ENCODE data around the gene ASPG.

ASPG gene

GRCh38 chr14:104075530-104076151 is 9.9 kb upstream of the ASPG start:
- no peaks in the 10 kb centered on the region; the same call in 1 of the 2 replicates for H3K4me1 ChIP-seq (ENCODE audit: control insufficient read depth, insufficient read depth, low read length)
- ChIA-PET CTCF (interaction anchor here (0.6 to 2.8 kb wide), 15 partner anchors 13 to 498 kb away, joined by 3 to 41 read pairs (median 5); partner anchors contain the start of gene RD3L), POLR2A (no interaction called here)
- no peak for TF ChIP-seq ZBTB17 (tag by site-specific recombination; IDR thresholded peaks at IDR 0.05)
- no peak for TF ChIP-seq REPIN1 (tag by site-specific recombination; IDR thresholded peaks at IDR 0.05; ENCODE audit: low read depth)
- peak; percentile 31; the same call in 1 of the 2 replicates for TF ChIP-seq ZNF654 (tag by site-specific recombination; IDR thresholded peaks at IDR 0.05; ENCODE audit: low read depth)
- no peaks in the 10 kb centered on the region for H3K9me3 ChIP-seq (ENCODE audit: control insufficient read depth, insufficient read depth, low read depth, low read length)
- no peak overlapping the region for H3K27ac ChIP-seq (ENCODE audit: extremely low read depth, low read depth, low read length)
- no peak overlapping the region for H3K4me3 ChIP-seq (ENCODE audit: low read depth, low read length)
- no peaks in the 10 kb centered on the region for H3K36me3 ChIP-seq (ENCODE audit: control insufficient read depth in 2 of 2, insufficient read depth in 1 of 2, low read length in 2 of 2)

GRCh38 chr14:104076743-104077142 is 8.8 kb upstream of the ASPG start:
- no peaks in the 10 kb centered on the region for H3K9me3 ChIP-seq (ENCODE audit: control insufficient read depth, insufficient read depth, low read depth, low read length)
- ChIA-PET CTCF (interaction anchor here (0.6 to 2.8 kb wide), 17 partner anchors 16 to 1722 kb away, joined by 3 to 41 read pairs (median 5); partner anchors contain the start of gene RD3L), POLR2A (no interaction called here)
- TF ChIP-seq ZIC2 (tag by site-specific recombination; IDR thresholded peaks at IDR 0.05): no peak
- no peak for TF ChIP-seq GLIS1 (tag by site-specific recombination; IDR thresholded peaks at IDR 0.05)
- TF ChIP-seq OVOL3 (tag by site-specific recombination; IDR thresholded peaks at IDR 0.05): no peak
- TF ChIP-seq ZNF354C (tag by site-specific recombination; IDR thresholded peaks at IDR 0.05; ENCODE audit: borderline replicate concordance, low read depth): no peak
- no peak for TF ChIP-seq ZNF292 (tag by site-specific recombination; IDR thresholded peaks at IDR 0.05; ENCODE audit: borderline replicate concordance, low read depth)
- no peak for TF ChIP-seq ZNF37A (tag by site-specific recombination; IDR thresholded peaks at IDR 0.05)
- TF ChIP-seq ZBTB1 (tag by site-specific recombination; IDR thresholded peaks at IDR 0.05): no peak
- TF ChIP-seq ZNF132 (tag by site-specific recombination; IDR thresholded peaks at IDR 0.05; ENCODE audit: borderline replicate concordance): no peak
- TF ChIP-seq BCL11A (tag by site-specific recombination; IDR thresholded peaks at IDR 0.05; ENCODE audit: low read depth): no peak
- TF ChIP-seq CTCF (tag by site-specific recombination; IDR thresholded peaks at IDR 0.05): no peak
- TF ChIP-seq ZNF830 (tag by site-specific recombination; IDR thresholded peaks at IDR 0.05; ENCODE audit: low read depth): no peak
- no peak for TF ChIP-seq ZNF843 (tag by site-specific recombination; IDR thresholded peaks at IDR 0.05)
- TF ChIP-seq SCRT2 (tag by site-specific recombination; IDR thresholded peaks at IDR 0.05): no peak
- TF ChIP-seq ZNF239 (tag by site-specific recombination; IDR thresholded peaks at IDR 0.05): no peak
- TF ChIP-seq ZNF138 (tag by site-specific recombination; IDR thresholded peaks at IDR 0.05; ENCODE audit: borderline replicate concordance): no peak
- TF ChIP-seq ZNF404 (tag by site-specific recombination; IDR thresholded peaks at IDR 0.05): no peak
- TF ChIP-seq ZNF426 (tag by site-specific recombination; IDR thresholded peaks at IDR 0.05): no peak
- TF ChIP-seq ELK4 (IDR thresholded peaks at IDR 0.05; ENCODE audit: borderline replicate concordance, low read depth, low read length): no peak
- TF ChIP-seq ZNF768 (tag by site-specific recombination; IDR thresholded peaks at IDR 0.05): no peak
- no peak overlapping the region for H3K27ac ChIP-seq (ENCODE audit: extremely low read depth, low read depth, low read length)
- no peak overlapping the region for H3K4me3 ChIP-seq (ENCODE audit: low read depth, low read length)
- H3K4me1 ChIP-seq (ENCODE audit: control insufficient read depth, insufficient read depth, low read length): no peaks in the 10 kb centered on the region; the same call in 1 of the 2 replicates
- H3K36me3 ChIP-seq (ENCODE audit: control insufficient read depth in 2 of 2, insufficient read depth in 1 of 2, low read length in 2 of 2): no peaks in the 10 kb centered on the region

All from HEK293 (cell line).